Measurements from ENCODE around the gene SLX9.

The SLX9 gene

GRCh38 chr21:44896561-44897286 lies 43.1 kb upstream of the SLX9 start:
- H3K4me1 ChIP-seq (ENCODE audit: control insufficient read depth, low read length), result no peaks in the 10 kb centered on the region
- no peak overlapping the region for H3K4me2 ChIP-seq (ENCODE audit: low read length)
- H3K9me3 ChIP-seq (ENCODE audit: control insufficient read depth, insufficient read depth, low read length), result peaks cover under 1% of the 10 kb centered on the region; the same call in 1 of the 2 replicates
- peaks cover 11% of the 10 kb centered on the region; the same call in 1 of the 2 replicates for H3K27me3 ChIP-seq (ENCODE audit: control insufficient read depth, low read length)
- no peak overlapping the region for H3K4me3 ChIP-seq (ENCODE audit: low read length)
- H3K27ac ChIP-seq (ENCODE audit: low read depth, low read length), result no peak overlapping the region
- no peaks in the 10 kb centered on the region for H4K20me1 ChIP-seq (ENCODE audit: control insufficient read depth, insufficient read depth, low read depth, low read length)
- no peaks in the 10 kb centered on the region for H3K36me3 ChIP-seq (ENCODE audit: control insufficient read depth, low read length)
- no peaks in the 10 kb centered on the region for H3K9me2 ChIP-seq (replicated peaks; ENCODE audit: control insufficient read depth, low read length)
- TF ChIP-seq EZH2phosphoT487 (IDR thresholded peaks at IDR 0.05; ENCODE audit: borderline replicate concordance, low read length) (no peak), CTCF (IDR thresholded peaks at IDR 0.05; ENCODE audit: low read depth, low read length, poor library complexity, severe bottlenecking) (no peak)
- H3K79me2 ChIP-seq (ENCODE audit: control insufficient read depth, low read length), result no peaks in the 10 kb centered on the region
- no peaks in the 10 kb centered on the region for H3F3A ChIP-seq (ENCODE audit: control insufficient read depth, insufficient read depth)

- no peaks in the 10 kb centered on the region for H3K4me1 ChIP-seq (ENCODE audit: control insufficient read depth, low read length)
- no peak overlapping the region for H3K4me3 ChIP-seq (ENCODE audit: low read length)
- no peaks in the 10 kb centered on the region for H3K36me3 ChIP-seq (ENCODE audit: control insufficient read depth, low read length)
- H3K9me2 ChIP-seq (replicated peaks; ENCODE audit: control insufficient read depth, low read length), result no peaks in the 10 kb centered on the region
- no peaks in the 10 kb centered on the region for H3F3A ChIP-seq (ENCODE audit: control insufficient read depth, insufficient read depth)
- H3K4me2 ChIP-seq (ENCODE audit: low read length), result no peak overlapping the region
- no peaks in the 10 kb centered on the region for H3K79me2 ChIP-seq (ENCODE audit: control insufficient read depth, low read length)
- peaks cover 8% of the 10 kb centered on the region for H3K9me3 ChIP-seq (ENCODE audit: control insufficient read depth, insufficient read depth, low read length)
- H4K20me1 ChIP-seq (ENCODE audit: control insufficient read depth, insufficient read depth, low read depth, low read length), result no peaks in the 10 kb centered on the region
- TF ChIP-seq CTCF (IDR thresholded peaks at IDR 0.05; ENCODE audit: low read depth, low read length, poor library complexity, severe bottlenecking) (no peak), EZH2phosphoT487 (IDR thresholded peaks at IDR 0.05; ENCODE audit: borderline replicate concordance, low read length) (no peak)
- no peak overlapping the region for H3K27ac ChIP-seq (ENCODE audit: low read depth, low read length)
- peaks cover 11% of the 10 kb centered on the region; the same call in 1 of the 2 replicates for H3K27me3 ChIP-seq (ENCODE audit: control insufficient read depth, low read length)
These were observed 42.4 kb upstream of the SLX9 start for GRCh38 chr21:44897326-44898010.

- no peak overlapping the region for H3K27ac ChIP-seq (ENCODE audit: low read depth, low read length)
- H3K27me3 ChIP-seq (ENCODE audit: control insufficient read depth, low read length), result peaks cover 11% of the 10 kb centered on the region; the same call in 1 of the 2 replicates
- no peak overlapping the region for H3K4me2 ChIP-seq (ENCODE audit: low read length)
- H3K9me3 ChIP-seq (ENCODE audit: control insufficient read depth, insufficient read depth, low read length), result peaks cover 11% of the 10 kb centered on the region
- no peaks in the 10 kb centered on the region for H3F3A ChIP-seq (ENCODE audit: control insufficient read depth, insufficient read depth)
- H3K4me1 ChIP-seq (ENCODE audit: control insufficient read depth, low read length), result no peaks in the 10 kb centered on the region
- H3K4me3 ChIP-seq (ENCODE audit: low read length), result no peak overlapping the region
- no peaks in the 10 kb centered on the region for H3K9me2 ChIP-seq (replicated peaks; ENCODE audit: control insufficient read depth, low read length)
- H4K20me1 ChIP-seq (ENCODE audit: control insufficient read depth, insufficient read depth, low read depth, low read length), result no peaks in the 10 kb centered on the region
- H3K79me2 ChIP-seq (ENCODE audit: control insufficient read depth, low read length), result no peaks in the 10 kb centered on the region
- no peaks in the 10 kb centered on the region for H3K36me3 ChIP-seq (ENCODE audit: control insufficient read depth, low read length)
- TF ChIP-seq EZH2phosphoT487 (IDR thresholded peaks at IDR 0.05; ENCODE audit: borderline replicate concordance, low read length), result no peak
- TF ChIP-seq CTCF (IDR thresholded peaks at IDR 0.05; ENCODE audit: low read depth, low read length, poor library complexity, severe bottlenecking), result no peak
These were observed 41.8 kb upstream of the SLX9 start for GRCh38 chr21:44898011-44898488.
